Left forelimb (tissue), 1 donor: ENCODE measurements around the gene WBP2.
"Not testable (repeated sequence)": the region's sequence is repeated elsewhere in the genome, so short reads cannot be mapped to it uniquely, and the experiment has no call there.

Source experiments
- DNase-seq: peaks from one replicate; pipeline ENCODE4 v3.0.0-alpha.2; 2018; ENCODE audit warnings: low spot score

Gene WBP2

GRCh38 chr17:75813081-75814020 lies 41.8 kb downstream of the WBP2 start:
- no peak for DNase-seq

GRCh38 chr17:75812096-75813013 lies 42.8 kb downstream of the WBP2 start:
- DNase-seq, result no peak

GRCh38 chr17:75811174-75811573 lies 44.0 kb downstream of the WBP2 start:
- DNase-seq, result no peak

- DNase-seq, result not testable (repeated sequence)
Measured at GRCh38 chr17:75810756-75811155, 44.4 kb downstream of the WBP2 start.

GRCh38 chr17:75810216-75810615 lies 44.9 kb downstream of the WBP2 start:
- no peak for DNase-seq

- no peak for DNase-seq
Measured at GRCh38 chr17:75809631-75810111, 45.5 kb downstream of the WBP2 start.

- DNase-seq, result no peak
Measured at GRCh38 chr17:75808905-75809621, 46.1 kb downstream of the WBP2 start.

GRCh38 chr17:75808549-75808904 lies 46.6 kb downstream of the WBP2 start:
- no peak for DNase-seq

- no peak for DNase-seq
Measured at GRCh38 chr17:75807861-75808260, 47.3 kb downstream of the WBP2 start.

- DNase-seq, result no peak
Measured at GRCh38 chr17:75806822-75807500, 48.2 kb downstream of the WBP2 start.

- DNase-seq, result no peak
Measured at GRCh38 chr17:75803883-75804282, 51.3 kb downstream of the WBP2 start.

- no peak for DNase-seq
Measured at GRCh38 chr17:75799402-75799801, 55.7 kb downstream of the WBP2 start.

GRCh38 chr17:75795820-75796607 lies 59.1 kb downstream of the WBP2 start:
- no peak for DNase-seq
